GM21381 (cell line): ENCODE results near the gene AQP1.

ENCODE experiments used
- ATAC-seq: cut with Tn5 transposase; IDR thresholded peaks from one replicate; pipeline ENCODE4 v1.9.1; 2021; ENCODE audit warnings: mild to moderate bottlenecking, moderate library complexity; ENCODE audit not compliant: unreplicated experiment

AQP1 gene

DNA sequence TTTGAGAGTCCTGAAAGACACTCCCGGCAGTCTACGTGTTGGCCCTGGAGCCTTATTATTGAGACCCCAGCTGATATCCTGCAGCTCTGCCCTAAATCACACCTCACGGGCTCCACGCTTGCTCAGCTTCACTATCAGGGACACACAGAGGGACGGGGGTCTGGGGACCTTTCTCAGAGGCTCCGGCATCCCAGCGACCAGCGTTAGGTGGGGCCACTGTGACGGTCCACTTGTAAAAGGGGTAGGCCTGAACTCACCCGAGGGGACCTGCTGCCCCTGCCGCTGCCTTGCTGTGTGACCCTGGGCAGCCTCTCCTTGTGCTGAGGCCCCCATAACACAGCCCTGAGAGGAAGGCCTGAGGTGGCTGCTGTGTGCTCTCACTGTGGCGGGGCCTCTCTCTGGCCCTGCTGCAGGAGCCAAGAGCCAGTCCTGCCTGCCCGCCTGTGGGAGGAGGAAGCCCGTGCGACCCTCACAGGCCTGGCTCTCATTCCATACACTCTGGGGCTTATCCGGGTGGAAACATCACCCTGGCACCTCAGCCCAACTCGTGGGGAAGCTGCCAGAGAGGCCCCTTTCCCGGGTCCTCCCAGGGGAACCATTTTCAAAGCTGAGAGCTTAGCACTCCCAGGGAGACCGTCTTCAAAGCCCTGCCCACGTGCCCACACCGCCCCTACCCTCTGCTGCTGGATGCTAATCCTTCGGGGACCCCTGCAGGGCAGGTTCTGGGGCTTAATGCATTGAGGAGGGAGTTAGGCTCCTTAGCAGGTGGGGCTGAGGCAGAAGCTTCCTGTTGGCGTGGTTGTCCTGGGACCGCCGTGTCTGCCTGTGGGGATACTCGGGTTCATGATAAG, 21.7 kb downstream of the AQP1 start:
- ATAC-seq, result no peak

DNA sequence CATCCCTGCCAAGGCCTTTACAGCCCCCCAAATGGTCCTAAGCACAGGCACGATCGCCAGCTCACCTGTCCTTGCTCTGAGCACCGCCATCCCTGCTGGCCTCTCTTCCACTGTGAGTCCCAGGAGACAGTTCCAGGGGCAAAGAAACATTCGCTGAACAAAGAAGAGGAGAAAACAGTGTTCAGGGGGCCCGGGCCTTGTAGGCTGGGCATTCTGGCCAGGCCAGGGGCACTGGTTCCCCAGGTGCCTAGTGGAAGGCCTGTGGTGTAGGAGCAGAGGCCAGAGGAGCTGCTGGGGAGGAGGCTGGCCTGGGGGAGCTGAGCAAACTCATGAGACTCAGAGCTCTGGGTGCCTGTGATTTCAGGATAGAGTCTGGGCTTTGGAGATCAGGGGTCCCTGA, 22.6 kb downstream of the AQP1 start:
- no peak for ATAC-seq

DNA sequence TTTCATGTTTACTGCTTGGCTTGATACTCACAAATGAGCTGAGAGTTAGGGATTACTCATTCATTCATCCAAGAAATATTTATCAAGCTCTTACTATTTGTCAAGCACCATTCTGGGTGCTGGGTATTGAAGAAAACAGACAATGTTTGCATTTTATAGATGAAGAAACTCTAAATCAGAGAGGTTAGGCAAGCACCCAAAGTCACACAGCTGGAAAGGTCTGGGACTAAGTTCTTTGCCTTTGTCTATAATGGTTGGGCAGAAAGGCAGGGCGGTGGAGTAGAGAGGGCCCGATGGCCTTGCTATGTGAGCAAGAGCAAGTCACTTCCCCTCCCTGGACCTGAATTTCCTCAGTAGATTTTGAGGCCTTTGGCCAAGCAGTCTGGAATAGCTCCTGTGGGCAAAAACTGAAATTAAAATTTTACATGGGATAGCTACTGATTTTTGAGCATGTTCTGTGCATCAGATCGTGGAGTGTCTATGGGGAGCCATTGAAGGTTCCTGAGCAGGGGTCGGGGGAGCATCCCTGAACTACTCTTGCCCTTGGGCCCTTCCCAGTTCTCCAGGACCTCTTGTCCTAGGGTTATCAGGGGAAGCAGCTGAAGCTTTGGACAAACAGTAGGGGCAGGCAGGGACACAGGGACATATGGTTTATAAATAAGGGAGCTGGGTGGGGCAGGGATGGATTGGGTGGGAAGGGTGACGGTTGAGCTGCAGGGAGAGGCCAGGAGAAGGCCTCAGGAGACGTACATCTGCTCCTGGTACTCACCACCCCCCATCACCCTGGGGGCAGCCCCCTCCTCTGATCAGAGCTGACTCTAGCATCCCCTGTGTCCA, 23.3 kb downstream of the AQP1 start:
- ATAC-seq, result no peak

DNA sequence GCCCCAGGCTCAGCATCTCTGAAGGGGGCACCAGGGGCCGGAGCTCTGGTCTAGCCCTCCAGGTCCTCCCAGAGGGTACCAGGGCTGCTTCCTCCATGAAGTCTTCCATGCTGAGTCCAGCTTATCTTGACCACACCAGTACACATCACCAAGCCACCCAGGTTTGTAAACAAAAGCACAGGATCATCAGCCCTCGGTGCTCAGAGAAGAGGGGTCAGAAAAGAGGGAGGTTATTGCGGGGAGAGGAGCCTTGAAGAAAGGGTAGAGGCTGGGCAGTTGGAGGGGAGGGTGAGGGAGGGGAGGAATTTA, 23.9 kb downstream of the AQP1 start:
- no peak for ATAC-seq

DNA sequence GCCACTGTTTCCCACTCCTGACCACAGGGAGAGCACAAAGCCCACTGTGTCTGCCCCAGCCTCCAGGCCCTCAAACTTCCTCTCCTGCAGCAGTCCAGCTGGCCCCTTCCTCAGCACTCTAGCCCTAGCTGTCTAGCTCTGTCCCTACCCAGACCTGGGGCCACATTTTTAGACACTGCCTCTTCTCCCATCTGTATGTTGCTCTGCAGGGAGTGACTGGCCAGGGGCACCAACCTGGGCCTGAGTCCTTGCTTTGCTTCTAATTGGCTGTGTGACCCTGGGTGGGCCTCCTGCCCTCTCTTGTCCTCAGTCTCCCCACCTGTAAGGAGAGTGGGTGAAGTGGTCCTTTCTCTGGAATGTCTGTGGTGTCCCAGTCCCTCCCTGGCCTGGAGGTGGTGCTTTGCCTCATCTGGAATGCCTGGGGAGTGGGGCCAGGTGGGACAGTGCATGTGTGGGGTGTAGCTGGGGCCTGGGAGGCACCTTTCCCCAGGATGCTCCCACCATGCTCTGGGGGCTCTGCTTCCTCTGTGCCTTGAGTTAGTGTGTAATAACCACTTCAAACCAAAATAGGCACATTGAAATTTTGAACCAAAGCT, 25.1 kb downstream of the AQP1 start:
- ATAC-seq, result no peak

DNA sequence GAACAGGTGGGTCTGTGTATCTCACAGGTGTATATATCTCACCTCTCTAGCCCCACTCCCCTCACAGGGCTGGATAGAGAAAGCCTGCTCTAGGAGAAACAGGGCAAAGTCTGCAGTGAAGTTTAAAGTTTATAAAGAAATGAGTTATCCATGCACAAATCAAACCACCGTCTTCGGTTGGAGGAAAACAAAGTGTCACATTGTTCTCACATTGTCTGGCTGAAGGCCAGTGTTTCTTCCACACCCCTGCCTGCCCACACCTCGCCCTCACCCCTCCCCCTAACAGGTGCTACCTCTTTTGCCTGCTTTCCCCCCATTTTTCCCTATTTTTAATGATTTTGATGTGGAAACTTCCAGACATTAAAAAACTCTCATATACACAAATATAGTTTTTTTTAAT, 25.8 kb downstream of the AQP1 start:
- ATAC-seq, result no peak

DNA sequence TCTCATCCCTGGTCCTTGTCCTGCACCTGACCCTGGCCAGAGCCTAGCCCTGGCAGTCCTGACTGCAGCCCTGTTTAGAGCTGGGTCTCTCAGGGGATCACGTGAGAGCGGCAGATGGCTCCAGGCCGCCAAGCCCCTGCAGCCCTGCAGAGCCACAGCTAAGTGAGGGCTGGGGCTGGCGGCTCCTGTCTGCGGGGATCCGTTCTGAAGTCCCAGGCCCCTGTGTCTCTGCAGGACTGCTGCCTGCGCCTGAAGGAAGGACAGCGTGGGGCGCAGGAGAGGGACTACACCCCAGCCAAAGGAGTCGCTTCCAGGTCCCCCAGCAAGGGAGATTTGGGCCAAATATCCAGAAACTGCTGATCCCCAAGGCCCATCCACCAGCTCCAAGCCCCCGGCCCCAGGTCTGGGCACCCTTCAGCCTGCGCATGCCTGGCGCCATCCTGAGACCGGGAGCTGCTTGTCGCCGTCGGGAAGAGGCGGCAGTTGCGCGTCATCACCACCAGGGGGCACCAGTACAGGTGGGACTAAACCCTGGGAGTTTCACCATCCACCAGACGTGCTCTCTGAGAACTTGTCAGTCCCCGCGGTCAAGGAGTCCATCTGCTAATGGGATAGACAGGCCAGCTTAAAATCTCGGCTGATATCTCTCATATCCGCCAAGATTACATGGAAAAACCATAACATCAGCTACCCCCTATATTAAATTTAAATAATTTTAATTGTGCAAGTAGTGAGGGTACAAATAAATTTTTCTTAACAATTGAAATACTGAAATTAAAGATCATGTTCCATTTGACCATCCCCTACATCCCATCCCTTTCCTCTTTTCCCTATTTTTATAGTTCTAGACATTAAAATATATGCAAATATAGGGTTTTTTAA, 27.0 kb downstream of the AQP1 start:
- ATAC-seq, result peak; percentile 88

DNA sequence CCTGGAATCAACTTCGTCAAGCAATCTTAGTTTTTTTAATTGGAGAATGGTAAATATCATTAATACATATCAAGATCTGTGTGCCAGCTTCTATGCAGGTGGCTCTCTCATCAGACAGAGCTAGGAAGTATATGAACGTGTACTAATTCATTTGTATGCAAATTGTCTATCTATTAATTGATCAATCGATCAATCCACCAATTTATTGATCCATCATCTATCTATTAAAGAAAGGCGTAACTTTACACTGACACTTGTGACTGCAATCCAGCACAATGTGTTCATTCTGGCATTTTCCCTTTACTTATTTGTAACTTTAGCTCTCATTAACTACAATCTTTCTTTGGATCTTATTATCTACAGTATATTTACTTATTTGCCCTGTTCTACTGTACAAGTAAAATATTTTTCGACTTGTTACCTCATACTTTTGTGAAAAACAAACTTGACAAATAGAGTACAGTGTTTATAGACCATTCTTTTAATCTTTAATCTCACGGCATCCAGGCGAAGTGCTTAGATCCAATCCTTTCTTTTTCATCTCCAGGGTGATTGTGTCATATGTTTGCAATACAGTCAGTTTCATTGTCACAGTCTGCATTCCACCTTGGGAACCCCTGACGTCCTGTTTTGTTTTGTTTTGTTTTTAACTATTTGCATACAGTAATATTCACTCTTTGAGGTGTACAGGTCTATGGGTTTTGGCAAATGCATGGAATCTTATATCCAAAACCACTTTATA, 30.1 kb downstream of the AQP1 start:
- ATAC-seq, result no peak

DNA sequence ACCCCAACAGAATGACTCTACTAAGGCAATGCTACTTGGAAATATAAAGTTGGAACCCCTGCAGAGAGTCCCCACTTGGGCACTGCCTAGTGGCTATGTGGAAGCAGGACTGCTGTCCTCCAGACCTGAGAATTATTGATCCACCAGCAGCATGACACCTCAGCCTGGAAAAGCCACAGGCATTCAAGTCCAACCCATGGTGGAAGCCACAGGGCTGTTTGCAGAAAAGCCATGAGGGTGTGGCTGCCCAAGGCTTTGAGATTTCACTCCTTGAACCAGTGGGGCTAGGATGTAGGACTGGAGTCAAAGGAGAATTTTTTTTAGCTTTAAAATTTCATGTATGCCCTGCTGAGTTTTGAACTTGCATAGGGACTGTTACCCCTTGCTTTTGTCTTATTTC, 38.5 kb downstream of the AQP1 start:
- ATAC-seq, result no peak

DNA sequence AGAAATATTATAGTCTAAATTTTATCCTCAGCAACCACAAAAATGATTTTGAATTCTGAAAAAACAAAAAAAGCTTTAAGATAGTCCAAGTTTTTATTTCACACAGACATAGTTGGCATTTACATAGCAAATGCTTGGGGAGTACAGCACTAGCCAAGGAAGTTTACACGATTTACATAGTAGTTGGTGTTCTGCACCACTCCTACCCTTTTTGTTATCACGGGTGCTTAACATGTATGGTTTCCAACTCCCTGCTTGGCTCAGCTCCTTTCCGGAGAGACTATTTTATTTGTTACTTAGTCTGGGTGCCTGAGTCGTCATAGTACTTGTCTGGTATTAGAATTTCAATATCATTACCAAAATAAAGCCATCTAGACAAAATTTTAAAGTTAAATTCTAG, 43.3 kb downstream of the AQP1 start:
- no peak for ATAC-seq

DNA sequence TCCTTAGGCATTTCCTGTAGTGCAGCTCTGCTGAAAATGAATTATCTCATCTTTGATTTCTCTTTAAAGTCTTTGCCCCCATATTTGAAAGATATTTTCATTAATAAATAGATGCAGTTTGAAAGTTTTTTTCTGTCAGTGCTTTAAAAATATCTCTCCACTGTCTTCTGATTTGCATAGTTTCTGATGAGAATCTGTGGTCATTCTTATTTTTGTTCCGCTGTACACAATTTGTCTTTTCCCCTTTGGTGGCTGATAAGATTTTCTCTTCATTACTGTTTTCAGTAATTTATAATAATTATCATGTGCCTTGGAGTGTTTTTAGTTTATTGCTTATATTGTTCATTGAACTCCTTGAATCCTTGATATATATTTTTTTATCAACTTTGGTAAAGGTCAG, 45.1 kb downstream of the AQP1 start:
- ATAC-seq, result no peak

DNA sequence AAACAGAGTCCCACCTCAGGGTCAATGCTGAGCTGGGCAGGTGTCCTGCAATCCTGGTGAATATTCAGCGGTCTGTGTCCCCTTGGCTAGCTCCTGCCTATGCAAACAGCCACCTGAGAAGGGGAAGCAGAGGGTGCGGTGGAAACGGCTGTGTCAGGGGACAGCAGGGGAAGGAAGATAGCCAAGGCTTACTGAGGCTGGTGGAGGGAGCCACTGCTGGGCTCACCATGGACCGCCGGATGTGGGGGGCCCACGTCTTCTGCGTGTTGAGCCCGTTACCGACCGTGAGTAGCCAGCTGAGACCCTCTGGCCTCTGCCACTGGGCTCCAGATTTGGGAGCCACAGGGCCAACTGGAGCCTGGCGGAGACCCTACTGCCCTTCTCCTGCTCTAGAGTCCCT, 52.2 kb downstream of the AQP1 start, which contains the start of gene GHRHR:
TSS of gene GHRHR (plus strand) at position 112 of the 400 bp plus-strand sequence. CDS start at position 228, 116 bp downstream.
- ATAC-seq, result no peak

DNA sequence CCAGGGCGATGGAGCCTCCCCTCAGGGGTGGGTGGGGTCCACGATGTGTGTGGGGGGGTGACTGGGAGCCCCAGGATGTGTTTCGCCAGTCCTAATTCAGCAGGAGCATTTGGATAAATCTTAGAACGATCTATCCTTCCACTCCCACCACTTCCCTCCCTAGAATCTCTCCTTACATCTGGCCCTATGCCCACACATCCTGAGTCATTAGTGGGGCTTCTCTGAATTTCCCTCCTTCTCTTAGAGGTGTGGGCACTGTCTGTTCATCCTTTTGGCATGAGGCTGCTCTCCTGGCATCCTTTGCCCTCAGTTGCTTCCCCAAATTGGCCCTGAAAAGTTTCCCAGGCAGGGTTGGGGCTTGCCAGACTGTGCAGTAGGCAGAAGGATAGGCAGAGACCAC, 53.7 kb downstream of the AQP1 start:
- ATAC-seq, result no peak

DNA sequence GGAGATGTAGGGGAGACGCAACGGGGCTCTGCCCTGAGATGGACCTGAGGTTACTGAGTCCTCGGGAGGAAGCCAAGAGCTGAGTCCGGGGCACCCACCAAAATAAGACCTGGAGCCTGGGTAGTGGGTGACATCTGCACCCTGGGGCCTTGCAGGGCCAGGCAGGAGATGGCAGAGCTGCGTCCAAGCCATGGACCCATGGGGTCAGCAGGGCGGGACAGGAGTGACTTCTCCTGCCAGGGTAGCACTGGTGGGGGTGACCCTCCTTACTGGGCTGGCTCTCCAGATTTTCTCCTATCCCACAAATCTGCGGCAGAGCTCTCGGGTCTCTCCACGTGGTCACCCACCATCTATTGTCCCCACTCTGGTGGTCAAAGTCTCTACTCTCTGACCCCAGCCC, 54.2 kb downstream of the AQP1 start:
- no peak for ATAC-seq

DNA sequence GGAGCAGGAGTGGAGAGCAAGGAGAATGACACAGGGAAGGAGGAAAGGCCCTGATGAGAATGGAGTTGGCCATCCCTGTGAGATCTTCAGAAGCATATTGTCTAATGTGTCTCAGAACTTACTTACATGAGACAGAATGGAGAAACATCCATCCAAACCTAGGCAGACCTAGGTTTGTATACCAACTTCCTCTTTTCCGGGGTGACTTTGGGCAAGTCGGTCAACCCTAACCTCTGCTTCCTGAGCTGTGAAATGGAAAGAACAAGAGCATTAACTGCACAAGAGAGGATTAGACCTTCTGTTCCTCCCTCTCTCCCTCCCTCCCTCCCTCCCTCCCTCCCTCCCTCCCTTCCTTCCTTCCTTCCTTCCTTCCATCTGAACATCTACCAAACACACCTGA, 56.6 kb downstream of the AQP1 start:
- no peak for ATAC-seq

DNA sequence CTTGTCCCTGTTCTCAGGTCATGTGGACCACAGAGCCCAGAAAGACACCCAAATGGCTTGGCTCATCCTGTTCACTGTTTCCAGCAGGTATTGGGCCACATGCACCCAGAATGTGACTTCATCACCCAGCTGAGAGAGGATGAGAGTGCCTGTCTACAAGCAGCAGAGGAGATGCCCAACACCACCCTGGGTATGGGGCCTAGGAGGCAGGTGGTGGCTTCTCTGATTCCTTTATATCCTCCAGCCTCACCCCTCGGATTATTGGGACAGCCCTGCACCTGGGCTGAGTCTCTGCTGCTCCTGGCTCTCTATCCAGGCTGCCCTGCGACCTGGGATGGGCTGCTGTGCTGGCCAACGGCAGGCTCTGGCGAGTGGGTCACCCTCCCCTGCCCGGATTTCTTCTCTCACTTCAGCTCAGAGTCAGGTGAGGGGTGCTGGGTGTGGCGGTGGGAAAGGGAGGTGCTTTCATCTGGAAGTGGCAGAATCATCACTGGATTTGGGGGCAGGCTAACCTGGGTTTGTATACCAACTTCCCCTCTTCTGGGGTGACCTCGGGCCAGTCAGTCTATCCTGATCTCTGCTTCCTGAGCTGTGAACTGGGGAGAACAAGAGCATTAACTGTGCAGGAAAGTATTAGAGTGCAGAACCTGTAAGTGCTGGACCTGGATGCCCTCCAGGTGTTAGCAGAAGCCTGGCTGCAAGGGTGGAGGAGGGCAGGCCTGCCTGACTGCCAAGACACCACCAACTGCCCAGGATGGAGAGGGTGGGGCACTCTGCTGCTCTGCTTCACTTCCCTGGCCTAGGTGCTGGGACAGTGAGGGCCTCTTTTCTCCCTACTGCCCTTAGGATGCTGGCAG, 57.3 kb downstream of the AQP1 start:
- ATAC-seq, result no peak

DNA sequence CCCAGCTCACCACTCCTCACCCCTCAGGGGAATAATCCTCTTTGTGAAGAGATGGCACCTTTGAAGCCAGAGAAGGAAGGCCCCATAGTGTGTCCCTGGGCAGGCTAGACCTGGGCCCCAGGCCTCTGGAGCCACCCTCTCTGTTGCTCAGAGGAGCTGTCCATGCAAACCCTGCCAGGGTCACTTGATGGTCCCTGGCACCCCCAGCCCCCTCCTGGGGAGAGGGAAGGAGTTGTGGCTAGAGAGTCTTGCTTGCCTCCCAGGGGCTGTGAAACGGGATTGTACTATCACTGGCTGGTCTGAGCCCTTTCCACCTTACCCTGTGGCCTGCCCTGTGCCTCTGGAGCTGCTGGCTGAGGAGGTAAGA, 57.9 kb downstream of the AQP1 start:
- ATAC-seq, result no peak

DNA sequence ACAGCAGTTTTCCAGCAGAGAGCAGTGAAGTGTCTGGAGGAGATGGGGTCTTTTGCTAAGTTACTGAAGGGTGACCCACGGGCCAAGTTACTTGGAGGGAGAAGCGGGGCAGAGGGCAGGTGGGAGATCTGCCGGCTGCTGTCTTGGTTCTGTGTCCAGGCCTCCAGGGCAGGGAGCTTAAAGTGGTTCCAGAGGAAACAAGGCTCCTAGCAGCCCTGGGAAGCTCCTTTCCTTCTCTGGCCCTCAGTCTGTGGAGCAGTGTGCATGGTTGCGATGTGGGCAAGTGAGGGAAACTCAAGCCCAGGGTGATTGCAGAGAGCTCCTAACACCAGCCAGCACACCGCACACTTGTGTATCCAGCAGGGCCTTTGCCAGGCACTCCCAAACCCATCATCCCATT, 58.4 kb downstream of the AQP1 start:
- no peak for ATAC-seq

DNA sequence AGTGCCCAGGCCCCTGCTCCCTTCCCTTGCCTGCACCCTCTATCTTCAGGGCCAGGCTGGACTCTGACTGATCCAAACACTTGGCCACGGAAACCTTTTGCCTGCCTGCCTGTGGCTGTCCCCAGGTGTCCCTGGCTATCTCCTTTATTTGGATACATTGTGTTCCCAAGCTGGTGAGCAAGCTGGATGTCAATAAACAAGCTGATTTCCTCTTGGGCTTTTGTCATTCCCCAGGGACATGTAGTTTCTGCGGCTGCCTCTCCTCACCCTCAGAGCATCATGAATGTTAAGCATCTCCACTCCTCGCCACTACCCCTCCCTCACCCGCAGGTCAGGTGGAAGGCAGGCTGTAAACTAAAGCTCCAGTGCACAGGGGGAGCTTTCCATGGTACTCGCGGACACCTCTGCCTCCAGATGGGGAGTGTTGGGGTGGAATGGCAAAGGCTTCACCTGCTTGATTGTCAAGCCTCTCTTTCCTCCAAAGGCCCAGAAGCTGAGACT, 59.0 kb downstream of the AQP1 start:
- ATAC-seq, result no peak
